Myocyte (in vitro differentiated cells): Measurements from ENCODE around the gene COL7A1. TPM values are rescaled to one million over a fixed set of nuclear protein-coding genes. Genes with fewer than 3 reads are reported as not detected.

ENCODE experiments used
- microRNA counts: library from miRNA; unstranded; fragments of <30 nt; microRNA quantifications from one replicate; lab custom pipeline; 2016
- microRNA-seq: library from miRNA; unstranded; fragments of <30 nt; microRNA quantifications from one replicate; pipeline ENCODE4, GENCODE V29; 2016
- total RNA-seq: library from RNA; depleted of rRNA; stranded (reverse); fragments of >200 nt; gene quantifications from 2 replicates; pipeline ENCODE4 v1.2.3, GENCODE V29; 2014

The COL7A1 gene
- total RNA-seq, 1 donor from 2014 or later = 7.1 TPM

MicroRNAs encoded within 50 kb of the gene (microRNA counts, 767-probe panel; counts per million panel counts)
- microRNA hsa-miR-711 (lab: Ali Mortazavi, UCI) = not detected

Small RNAs within 50 kb of the gene (microRNA-seq; reads per million reads assigned to microRNA genes)
- not detected for gene MIR4793
- not detected for gene MIR6823
- gene MIR711 = not detected

Other genes with a start within 250 kb of the COL7A1 start
- gene FBXW12, start 223.1 kb downstream of the COL7A1 start, total RNA-seq = 0.21 TPM in 1 of 2 replicates, not detected in the other
- 59.2 and 75.7 TPM in 2 replicates for gene PLXNB1, start 165.2 kb downstream of the COL7A1 start, total RNA-seq
- 26.2 and 39.4 TPM in 2 replicates for gene CCDC51, start 155.2 kb downstream of the COL7A1 start, total RNA-seq
- 195 and 221 TPM in 2 replicates for gene TMA7, start 155.1 kb downstream of the COL7A1 start, total RNA-seq
- gene ATRIP, start 148.6 kb downstream of the COL7A1 start, total RNA-seq = 7.8 and 10.4 TPM in 2 replicates
- gene SHISA5, start 91.2 kb downstream of the COL7A1 start, total RNA-seq = 87.2 and 101 TPM in 2 replicates
- 7.0 and 8.1 TPM in 2 replicates for gene PFKFB4, start 38.5 kb downstream of the COL7A1 start, total RNA-seq
- gene UCN2, start 31.5 kb downstream of the COL7A1 start, total RNA-seq = 0.11 and 0.31 TPM in 2 replicates
- gene UQCRC1, start 14.3 kb upstream of the COL7A1 start, total RNA-seq = 390 and 418 TPM in 2 replicates
- gene TMEM89, start 26.4 kb upstream of the COL7A1 start, total RNA-seq = not detected in 2 replicates
- 18.0 and 23.2 TPM in 2 replicates for gene SLC26A6, start 40.1 kb upstream of the COL7A1 start, total RNA-seq
- 2.0 and 3.2 TPM in 2 replicates for gene CELSR3, start 67.6 kb upstream of the COL7A1 start, total RNA-seq
- 23.8 and 45.5 TPM in 2 replicates for gene NCKIPSD, start 90.6 kb upstream of the COL7A1 start, total RNA-seq
- 53.1 and 55.0 TPM in 2 replicates for gene IP6K2, start 121.9 kb upstream of the COL7A1 start, total RNA-seq